Forelimb muscle (tissue), 1 donor: Measurements from ENCODE around the gene TAF6. TPM values are rescaled to one million over a fixed set of nuclear protein-coding genes. Genes with fewer than 3 reads are reported as not detected.

Source experiments
- DNase-seq: peaks from one replicate; pipeline ENCODE4 v3.0.0-alpha.2; 2013; ENCODE audit warnings: low read depth
- polyA plus RNA-seq: library from polyadenylated mRNA; unstranded; fragments of 120-200 nt; gene quantifications from one replicate; pipeline ENCODE4 v1.2.1, GENCODE V29; 2013; ENCODE audit not compliant: insufficient read length

Gene TAF6
- polyA plus RNA-seq, 1 donor: 35.3 TPM

GRCh38 chr7:100072462-100072861 is 46.7 kb downstream of the TAF6 start:
- no peak for DNase-seq

DNA sequence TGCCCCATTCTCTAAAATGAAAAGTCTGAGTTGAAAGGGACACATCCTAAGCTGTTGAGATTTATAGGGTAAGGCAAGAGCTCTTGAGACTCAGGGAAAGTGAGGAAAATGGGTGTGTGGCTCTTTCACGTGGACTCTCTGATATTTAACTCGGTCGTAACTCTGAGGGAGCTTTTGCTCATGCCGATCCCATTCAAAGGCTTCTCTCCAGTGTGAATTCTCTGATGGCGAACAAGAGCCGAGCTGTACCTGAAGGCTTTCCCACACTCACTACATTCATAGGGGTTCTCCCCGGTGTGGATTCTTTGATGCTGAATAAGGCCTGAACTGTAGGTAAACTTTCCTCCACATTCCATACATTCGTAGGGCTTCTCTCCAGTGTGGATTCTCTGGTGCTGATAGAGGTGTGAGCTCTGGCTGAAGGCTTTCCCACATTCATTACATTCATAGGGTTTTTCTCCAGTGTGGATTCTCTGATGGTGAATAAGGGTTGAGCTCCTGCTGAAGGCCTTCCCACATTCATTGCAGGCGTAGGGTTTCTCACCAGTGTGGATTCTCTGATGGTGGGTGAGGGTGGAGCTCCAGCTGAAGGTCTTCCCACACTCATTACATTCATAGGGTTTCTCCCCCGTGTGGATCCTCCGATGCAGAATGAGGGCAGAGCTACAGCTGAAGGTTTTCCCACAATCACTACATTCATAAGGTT is 48.0 kb downstream of the TAF6 start:
- DNase-seq: no peak

DNA sequence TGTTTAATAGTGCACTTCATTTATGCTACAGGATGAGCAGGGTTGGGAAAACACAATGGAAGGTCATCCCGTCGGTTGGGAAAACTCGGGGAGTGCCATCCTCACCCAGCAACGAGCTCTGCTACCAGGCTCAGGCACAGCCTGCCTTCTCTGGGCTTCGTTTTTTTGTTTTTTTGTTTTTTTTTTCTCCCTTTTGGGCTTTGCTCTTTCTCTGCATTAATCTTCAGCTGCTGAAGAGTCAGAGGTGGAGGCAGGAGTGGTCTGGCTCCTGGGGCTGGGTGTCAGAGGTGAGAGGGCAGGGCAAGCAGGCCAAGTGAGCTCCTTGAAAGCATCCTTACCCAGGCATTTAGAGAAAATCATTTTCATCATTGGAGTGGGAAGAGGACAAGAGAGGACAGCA is 49.2 kb downstream of the TAF6 start:
- DNase-seq: no peak

DNA sequence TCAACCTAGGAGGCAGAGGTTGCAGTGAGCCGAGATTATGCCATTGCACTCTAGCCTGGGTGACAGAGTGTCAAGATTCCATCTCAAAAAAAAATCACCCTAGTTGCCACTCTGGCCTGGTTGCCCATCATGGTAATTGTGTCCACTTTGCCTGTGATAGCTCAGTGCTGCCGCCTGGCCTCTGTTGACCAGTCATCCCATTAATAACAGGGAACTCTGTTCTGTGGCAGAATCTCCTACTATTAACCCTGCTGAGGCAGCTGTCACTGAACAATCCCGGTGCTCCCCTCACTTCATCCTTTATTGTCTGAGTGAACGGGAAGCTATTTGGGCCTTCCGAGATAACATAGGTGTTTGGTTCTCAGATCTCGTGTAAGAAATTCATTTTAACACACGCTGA is 52.2 kb downstream of the TAF6 start:
- no peak for DNase-seq

- no peak for DNase-seq
Measured at GRCh38 chr7:100065452-100066186, 53.5 kb downstream of the TAF6 start.

DNA sequence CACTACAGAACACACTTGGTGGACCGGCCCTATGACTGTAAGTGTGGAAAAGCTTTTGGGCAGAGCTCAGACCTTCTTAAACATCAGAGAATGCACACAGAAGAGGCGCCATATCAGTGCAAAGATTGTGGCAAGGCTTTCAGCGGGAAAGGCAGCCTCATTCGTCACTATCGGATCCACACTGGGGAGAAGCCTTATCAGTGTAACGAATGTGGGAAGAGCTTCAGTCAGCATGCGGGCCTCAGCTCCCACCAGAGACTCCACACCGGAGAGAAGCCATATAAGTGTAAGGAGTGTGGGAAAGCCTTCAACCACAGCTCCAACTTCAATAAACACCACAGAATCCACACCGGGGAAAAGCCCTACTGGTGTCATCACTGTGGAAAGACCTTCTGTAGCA is 55.0 kb downstream of the TAF6 start:
- no peak for DNase-seq

GRCh38 chr7:100063376-100063775 is 55.8 kb downstream of the TAF6 start:
- no peak for DNase-seq

GRCh38 chr7:100061518-100062193 is 57.5 kb downstream of the TAF6 start:
- no peak for DNase-seq

DNA sequence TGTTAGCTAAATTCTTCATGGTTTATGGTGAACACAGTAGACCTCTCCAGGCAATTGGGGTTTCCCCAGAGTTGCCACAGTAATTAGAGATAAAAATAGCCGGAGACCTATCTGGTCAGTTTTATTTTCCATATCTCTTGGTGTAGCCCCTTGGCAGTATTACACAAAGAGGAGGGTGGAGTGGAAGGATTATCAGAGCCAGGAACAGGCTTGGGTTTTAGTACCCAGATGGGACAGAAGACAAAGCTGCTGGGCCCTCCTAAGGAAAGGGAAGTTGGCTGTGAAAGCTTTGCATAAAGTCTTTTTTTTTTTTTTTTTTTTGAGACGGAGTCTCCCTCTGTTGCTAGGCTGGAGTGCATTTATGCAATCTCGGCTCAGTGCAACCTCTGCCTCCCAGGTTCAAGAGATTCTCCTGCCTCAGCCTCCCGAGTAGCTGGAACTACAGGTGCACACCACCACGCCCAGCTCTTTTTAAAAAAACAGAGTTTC is 59.9 kb downstream of the TAF6 start:
- DNase-seq: no peak

Other genes with a start within 250 kb of the TAF6 start
- gene OR2AE1, start 242.3 kb downstream of the TAF6 start, polyA plus RNA-seq: not detected
- gene TRIM4, start 199.8 kb downstream of the TAF6 start, polyA plus RNA-seq: 14.3 TPM
- 0.32 TPM for gene GJC3, start 189.7 kb downstream of the TAF6 start, polyA plus RNA-seq
- gene AZGP1, start 143.3 kb downstream of the TAF6 start, polyA plus RNA-seq: 13.2 TPM
- 37.6 TPM for gene ZKSCAN1, start 103.8 kb downstream of the TAF6 start, polyA plus RNA-seq
- 11.5 TPM for gene ZSCAN21, start 69.6 kb downstream of the TAF6 start, polyA plus RNA-seq
- gene ZNF3, start 37.6 kb downstream of the TAF6 start, polyA plus RNA-seq: 27.2 TPM
- 78.2 TPM for gene COPS6, start 30.4 kb downstream of the TAF6 start, polyA plus RNA-seq
- gene MCM7, start 18.0 kb downstream of the TAF6 start, polyA plus RNA-seq: 62.4 TPM
- 22.0 TPM for gene AP4M1, start 17.7 kb downstream of the TAF6 start, polyA plus RNA-seq
- 33.8 TPM for gene CNPY4, start 276 bp upstream of the TAF6 start, polyA plus RNA-seq
- gene MBLAC1, start 7.6 kb upstream of the TAF6 start, polyA plus RNA-seq: 1.5 TPM
- gene LAMTOR4, start 29.6 kb upstream of the TAF6 start, polyA plus RNA-seq: 54.1 TPM
- 13.0 TPM for gene TRAPPC14, start 39.4 kb upstream of the TAF6 start, polyA plus RNA-seq
- 9.2 TPM for gene GAL3ST4, start 49.3 kb upstream of the TAF6 start, polyA plus RNA-seq
- 6.3 TPM for gene GPC2, start 58.0 kb upstream of the TAF6 start, polyA plus RNA-seq
- 21.2 TPM for gene STAG3, start 58.6 kb upstream of the TAF6 start, polyA plus RNA-seq
- 9.1 TPM for gene PVRIG, start 100.6 kb upstream of the TAF6 start, polyA plus RNA-seq
- gene SPDYE3, start 188.3 kb upstream of the TAF6 start, polyA plus RNA-seq: 5.7 TPM
- gene PILRB, start 238.8 kb upstream of the TAF6 start, polyA plus RNA-seq: 20.7 TPM